ENCODE measurements around the gene LRCH3.

- TF ChIP-seq CTCF (IDR thresholded peaks at IDR 0.05) (no peak), POLR2A (IDR thresholded peaks at IDR 0.05) (no peak)
These were observed 1.0 kb downstream of the LRCH3 start for GRCh38 chr3:197791892-197792647.
